Testis (tissue), 2 donors: ENCODE data around the gene SLC25A26.

Experiments
- CTCF ChIP-seq, 3 experiments: fragments of 450-650 bp in 2 of 3; fragments of 200-600 bp in 1 of 3; sonication (generic) in 1 of 3; IDR thresholded peaks; one replicate each; pipeline ENCODE4 v1.5.1; 2016 to 2019; ENCODE audit warnings: antibody characterized with exemption in 3 of 3, mild to moderate bottlenecking in 2 of 3, moderate library complexity in 1 of 3
- POLR2A ChIP-seq: fragments of 450-650 bp; IDR thresholded peaks from one replicate; pipeline ENCODE4 v1.6.1; 2017; ENCODE audit warnings: antibody characterized with exemption, mild to moderate bottlenecking, moderate library complexity

- TF ChIP-seq CTCF (IDR thresholded peaks at IDR 0.05) (no peak), POLR2A (no peak)
These were observed 45.8 kb downstream of the SLC25A26 start for GRCh38 chr3:66266551-66266950.
